ENCODE measurements around the gene C1QTNF4. TPM values are rescaled to one million over a fixed set of nuclear protein-coding genes. Genes with fewer than 3 reads are reported as not detected.

The C1QTNF4 gene
- 0.22 and 0.63 TPM in 2 replicates for total RNA-seq (2021)
- percentile 24 among the genes with signal in this experiment for Bru-seq, nascent RNA
- percentile 40 among the genes with signal in this experiment for BruChase-seq, experiment 1, labeled RNA remaining after a 2-hour chase
- percentile 28 among the genes with signal in this experiment for BruChase-seq, experiment 2, labeled RNA remaining after a 6-hour chase
- long read RNA-seq: 0 reads

DNA sequence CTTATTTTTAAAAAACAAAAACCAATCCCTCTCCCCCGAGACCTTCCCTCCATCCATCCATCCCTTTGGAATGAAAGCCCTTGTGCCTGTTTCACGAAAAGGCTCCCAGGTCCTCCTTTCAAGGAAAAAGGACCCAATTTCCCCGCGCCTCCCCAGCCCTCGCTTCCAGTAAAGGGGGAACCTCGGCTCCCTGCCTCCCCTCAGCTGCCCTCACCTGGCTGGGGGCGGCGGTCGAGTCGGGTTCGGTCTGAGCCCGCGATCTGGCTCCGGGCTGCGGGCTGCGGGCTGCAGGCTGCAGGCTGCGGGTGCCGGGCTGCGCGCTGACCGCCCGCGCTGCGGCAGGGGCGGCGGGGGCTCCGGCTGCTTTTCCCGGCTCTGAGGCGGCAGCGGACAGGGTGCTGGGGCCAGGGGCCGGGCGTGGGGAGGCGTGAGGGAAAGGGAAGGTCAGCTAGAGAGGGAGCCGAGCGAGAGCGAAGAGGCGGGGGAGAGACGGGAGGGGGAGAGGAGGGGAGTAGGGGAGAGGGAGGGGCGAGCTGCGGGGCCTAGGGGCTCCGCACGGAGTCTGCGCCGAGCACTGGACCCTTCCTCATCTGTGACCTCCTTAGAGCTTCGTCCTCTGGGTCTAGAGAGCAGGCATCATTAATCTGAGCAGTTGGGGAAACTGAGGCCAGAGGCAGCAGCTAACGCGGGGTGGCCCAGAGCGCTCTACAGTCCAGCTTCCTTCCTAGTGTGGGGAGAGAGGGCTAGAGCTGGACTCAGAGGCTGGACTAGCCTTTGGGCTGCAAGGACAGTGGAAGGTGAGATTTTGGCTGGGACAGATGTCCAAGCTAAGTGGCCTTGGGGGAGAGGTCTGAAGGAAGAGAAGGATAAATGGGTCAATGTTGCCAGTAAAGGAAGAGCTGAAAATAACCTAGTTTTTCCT is at the start of gene C1QTNF4:
Gene C1QTNF4 (minus strand): TSS at position 478 of the 922 bp plus-strand sequence. CDS start 3,601 bp downstream, outside the sequence.
- POLR2A ChIA-PET (ENCODE audit: unreplicated experiment): interaction anchor here (0.6 kb wide), 1 partner anchor 154 kb away, joined by 3 read pairs; no protein-coding TSS in a partner anchor
- no peaks in the 10 kb centered on the region for H3K79me2 ChIP-seq (ENCODE audit: low read depth)
- no peaks in the 10 kb centered on the region for H4K20me1 ChIP-seq (ENCODE audit: insufficient read depth)
- H3K36me3 ChIP-seq (ENCODE audit: low read depth): no peaks in the 10 kb centered on the region
- H3K9me2 ChIP-seq (ENCODE audit: insufficient read depth): no peaks in the 10 kb centered on the region
- H3K27ac ChIP-seq: no peak within 1 kb of the TSS
- H2AFZ ChIP-seq: no peak within 1 kb of the TSS
- TF ChIP-seq EZH2 (IDR thresholded peaks at IDR 0.05; ENCODE audit: low read depth): no peak
- no peak for TF ChIP-seq CTCF (conservative IDR thresholded peaks at IDR 0.05)
- H3K4me2 ChIP-seq: no peak within 1 kb of the TSS
- peaks cover 7% of the 10 kb centered on the region; the same call in 1 of the 2 replicates for H3F3A ChIP-seq (ENCODE audit: insufficient read depth, low read depth)
- H3K27me3 ChIP-seq (ENCODE audit: insufficient read depth, low read depth): peaks cover 22% of the 10 kb centered on the region; the same call in 1 of the 2 replicates
- no peak for DNase-seq
- intact Hi-C loops (cut with micrococcal nuclease; ENCODE audit: unreplicated experiment): no loop called here
- H3K4me3 ChIP-seq: no peak within 1 kb of the TSS
- H3K4me1 ChIP-seq (replicated peaks; ENCODE audit: insufficient read depth): no peaks in the 10 kb centered on the region
- CTCF ChIA-PET: no interaction called here
- no peaks in the 10 kb centered on the region for H3K9me3 ChIP-seq (ENCODE audit: insufficient read depth, low read depth)
- BruUV-seq (replicated peaks): no TSS peak

GRCh38 chr11:47642099-47642855 is 48.1 kb upstream of the C1QTNF4 start, which contains the start of gene MTCH2:
Gene MTCH2 (minus strand): TSS chr11:47642559. CDS start chr11:47642465, 94 bp downstream.
- no peaks in the 10 kb centered on the region for H3K9me3 ChIP-seq (ENCODE audit: insufficient read depth, low read depth)
- intact Hi-C loops (cut with micrococcal nuclease; ENCODE audit: unreplicated experiment): loop anchor here (1.0 to 2.0 kb wide), 3 partner anchors 73 to 411 kb away; partner anchors contain the start of genes AGBL2 and FNBP4
- BruUV-seq (replicated peaks): no TSS peak
- H3K27me3 ChIP-seq (ENCODE audit: insufficient read depth, low read depth): no peaks in the 10 kb centered on the region
- TF ChIP-seq CTCF (conservative IDR thresholded peaks at IDR 0.05) (peak; percentile 18; the same call in 1 of the 2 replicates), EZH2 (IDR thresholded peaks at IDR 0.05; ENCODE audit: low read depth) (no peak)
- peaks cover 32% of the 10 kb centered on the region for H3K79me2 ChIP-seq (ENCODE audit: low read depth)
- peak within 1 kb of the TSS; percentile 74 for H3K27ac ChIP-seq
- peaks cover 4% of the 10 kb centered on the region; the same call in 1 of the 2 replicates for H3F3A ChIP-seq (ENCODE audit: insufficient read depth, low read depth)
- CTCF ChIA-PET: no interaction called here
- H4K20me1 ChIP-seq (ENCODE audit: insufficient read depth): no peaks in the 10 kb centered on the region
- POLR2A ChIA-PET (ENCODE audit: unreplicated experiment): interaction anchor here (0.6 kb wide), 1 partner anchor 133 kb away, joined by 4 read pairs; no protein-coding TSS in a partner anchor
- H3K36me3 ChIP-seq (ENCODE audit: low read depth): peaks cover 9% of the 10 kb centered on the region; the same call in 1 of the 2 replicates
- H3K9me2 ChIP-seq (ENCODE audit: insufficient read depth): no peaks in the 10 kb centered on the region
- peak; percentile 86 to 98 for DNase-seq
- H3K4me3 ChIP-seq: peak within 1 kb of the TSS; percentile 94
- H3K4me1 ChIP-seq (replicated peaks; ENCODE audit: insufficient read depth): peaks cover 9% of the 10 kb centered on the region
- peak within 1 kb of the TSS; percentile 94 for H2AFZ ChIP-seq
- H3K4me2 ChIP-seq: peak within 1 kb of the TSS; percentile 89
